Activated CD8-positive, alpha-beta memory T cell treated with anti-CD3 and anti-CD28 coated beads, Interleukin-2, amount 50 U/mL, for 1 hour (primary cell): ENCODE results near the gene ZNRF1.
"Not testable (repeated sequence)": the region's sequence is repeated elsewhere in the genome, so short reads cannot be mapped to it uniquely, and the experiment has no call there.

Source experiments
- DNase-seq: peaks from one replicate; pipeline ENCODE4 v3.0.0-alpha.2; 2020; ENCODE audit errors: extremely low read depth

ZNRF1 gene

DNA sequence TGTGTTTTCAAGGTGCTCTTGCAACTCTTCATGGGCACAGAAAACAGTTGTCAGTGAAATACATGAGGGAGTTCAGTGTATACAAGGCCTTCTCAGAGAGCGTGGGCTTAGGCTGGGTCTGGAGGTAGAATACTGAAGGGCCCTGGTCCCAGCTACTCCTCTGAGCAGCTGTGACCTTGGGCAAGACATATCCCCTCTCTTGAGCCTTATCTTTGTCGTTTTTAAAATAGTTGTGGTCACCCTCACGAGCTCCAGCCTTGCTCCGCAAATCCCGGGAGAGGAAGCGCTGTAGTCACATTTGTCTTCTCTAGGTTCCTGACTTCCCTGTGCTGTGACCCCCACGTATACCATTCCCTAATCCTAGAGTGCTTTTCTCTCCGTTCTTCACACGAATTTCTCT is 3.6 kb downstream of the ZNRF1 start:
- DNase-seq, result no peak

DNA sequence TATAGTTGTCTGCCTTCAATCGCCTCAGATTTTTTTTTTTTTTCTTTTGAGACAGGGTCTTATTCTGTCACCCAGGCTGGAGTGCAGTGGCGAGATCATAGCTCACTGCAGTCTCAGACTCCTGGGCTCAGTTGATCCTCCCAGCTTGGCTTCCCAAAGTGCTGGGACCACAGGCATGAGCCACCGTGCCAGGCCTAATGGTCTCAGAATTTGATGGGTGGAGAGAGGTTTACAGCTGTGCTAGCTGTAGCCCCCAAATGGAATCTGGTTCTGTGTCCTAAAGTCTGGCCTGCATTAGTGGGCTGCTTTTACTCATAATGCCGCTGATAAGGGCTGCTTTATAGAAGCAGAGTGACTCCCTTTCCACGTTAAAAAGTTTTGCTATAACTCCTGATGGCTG is 5.1 kb downstream of the ZNRF1 start:
- no peak for DNase-seq

DNA sequence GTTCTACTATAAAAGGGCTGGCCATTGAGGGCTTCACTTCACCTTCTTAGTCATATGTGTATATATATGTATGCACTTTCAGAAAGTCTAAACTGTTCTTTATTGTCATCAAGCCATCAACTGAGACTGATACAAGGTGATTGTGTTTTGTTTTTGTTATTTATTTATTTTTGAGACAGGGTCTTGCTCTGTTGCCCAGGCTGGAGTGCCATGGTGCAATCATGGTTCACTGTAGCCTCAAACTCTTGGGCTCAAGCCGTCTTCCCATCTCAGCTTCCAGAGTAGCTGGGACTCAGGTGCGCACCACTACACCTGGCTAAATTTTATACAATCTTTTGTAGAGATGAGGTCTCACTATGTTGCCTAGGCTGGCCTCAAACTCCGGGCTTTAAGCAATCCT is 5.6 kb downstream of the ZNRF1 start:
- no peak for DNase-seq

DNA sequence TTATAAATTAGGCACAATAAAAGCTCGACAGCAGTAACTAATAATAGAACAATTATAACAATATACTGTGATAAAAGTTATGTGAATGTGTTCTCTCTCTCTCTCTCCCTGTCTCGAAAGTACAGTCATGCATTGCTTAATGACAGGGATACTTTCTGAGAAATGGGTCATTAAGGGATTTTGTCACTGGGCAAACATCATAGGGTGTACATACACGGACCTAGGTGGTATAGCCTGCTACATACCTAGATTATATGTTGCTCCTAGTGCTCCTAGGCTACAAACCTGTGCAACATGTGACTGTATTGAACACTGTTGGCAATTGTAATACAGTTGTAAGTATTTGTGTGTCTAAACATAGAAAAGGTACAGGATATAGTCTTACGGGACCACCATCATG is 6.9 kb downstream of the ZNRF1 start:
- no peak for DNase-seq

DNA sequence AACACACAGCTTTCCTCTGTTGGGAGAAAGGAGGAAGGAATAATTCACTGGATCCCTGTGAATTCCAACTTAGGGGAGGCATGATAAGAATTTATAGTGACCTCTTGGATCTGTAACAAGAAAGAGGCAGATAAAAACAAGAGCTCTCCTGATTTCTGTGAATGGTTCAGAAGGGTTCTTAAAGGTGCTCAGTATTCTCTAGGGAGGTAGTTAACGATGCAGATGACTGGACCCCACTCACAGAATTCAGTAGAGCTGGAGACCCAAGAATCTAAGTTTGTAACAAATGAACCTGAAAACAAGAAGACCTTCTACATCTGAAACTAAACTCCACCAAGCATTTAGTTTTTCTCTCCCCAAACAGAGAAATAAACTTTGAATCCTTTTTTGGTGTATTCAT is 8.6 kb downstream of the ZNRF1 start:
- no peak for DNase-seq

DNA sequence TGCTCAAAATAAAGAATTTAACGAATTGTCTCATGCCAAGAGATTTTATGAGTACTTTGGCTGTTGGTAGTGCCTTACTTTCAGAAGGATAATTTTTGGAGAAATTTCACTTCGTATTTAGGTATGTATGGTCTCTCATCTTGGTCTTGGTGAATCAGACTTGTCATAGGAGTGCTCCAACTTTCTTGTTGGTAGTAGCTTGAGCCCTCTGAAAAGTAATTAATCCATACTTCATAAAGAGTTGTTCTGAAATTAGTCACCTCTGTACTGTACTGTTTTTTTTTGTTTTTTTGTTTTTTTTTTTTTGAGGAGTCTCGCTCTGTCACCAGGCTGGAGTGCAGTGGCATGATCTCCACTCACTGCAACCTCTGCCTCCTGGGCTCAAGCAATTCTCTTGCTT is 11.6 kb downstream of the ZNRF1 start:
- DNase-seq, result no peak

DNA sequence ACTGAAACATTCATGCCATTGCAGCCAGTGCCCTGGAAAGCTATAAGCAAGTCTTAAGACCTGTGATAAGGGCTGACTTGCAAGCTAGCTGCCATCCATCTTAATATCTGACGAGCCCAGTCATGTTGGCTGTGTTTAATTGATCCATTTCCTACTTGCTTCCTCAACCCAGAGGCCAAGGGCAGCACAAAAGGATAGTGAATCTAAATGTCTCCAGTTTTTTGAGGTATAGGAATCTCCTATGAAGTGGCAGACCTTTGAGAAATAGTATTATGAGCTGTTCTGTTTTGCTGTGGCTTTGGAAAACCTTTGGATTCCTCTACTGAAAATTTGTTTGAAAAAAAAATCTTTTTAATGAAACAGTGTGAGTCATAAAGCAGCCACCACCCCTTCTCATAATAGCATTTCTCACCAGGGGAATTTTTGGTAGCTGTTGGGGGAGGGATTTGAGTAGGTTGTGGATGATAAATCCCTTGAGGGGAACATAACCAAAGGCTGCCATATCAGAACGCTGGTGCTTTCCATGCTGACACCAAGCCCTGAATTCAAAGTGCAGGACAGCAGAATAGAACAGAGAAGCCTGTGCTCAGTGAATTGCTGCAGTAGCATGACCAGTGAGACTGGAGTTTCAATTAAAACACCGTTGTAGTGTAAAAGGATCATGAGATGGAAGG is 12.9 kb downstream of the ZNRF1 start:
- no peak for DNase-seq

DNA sequence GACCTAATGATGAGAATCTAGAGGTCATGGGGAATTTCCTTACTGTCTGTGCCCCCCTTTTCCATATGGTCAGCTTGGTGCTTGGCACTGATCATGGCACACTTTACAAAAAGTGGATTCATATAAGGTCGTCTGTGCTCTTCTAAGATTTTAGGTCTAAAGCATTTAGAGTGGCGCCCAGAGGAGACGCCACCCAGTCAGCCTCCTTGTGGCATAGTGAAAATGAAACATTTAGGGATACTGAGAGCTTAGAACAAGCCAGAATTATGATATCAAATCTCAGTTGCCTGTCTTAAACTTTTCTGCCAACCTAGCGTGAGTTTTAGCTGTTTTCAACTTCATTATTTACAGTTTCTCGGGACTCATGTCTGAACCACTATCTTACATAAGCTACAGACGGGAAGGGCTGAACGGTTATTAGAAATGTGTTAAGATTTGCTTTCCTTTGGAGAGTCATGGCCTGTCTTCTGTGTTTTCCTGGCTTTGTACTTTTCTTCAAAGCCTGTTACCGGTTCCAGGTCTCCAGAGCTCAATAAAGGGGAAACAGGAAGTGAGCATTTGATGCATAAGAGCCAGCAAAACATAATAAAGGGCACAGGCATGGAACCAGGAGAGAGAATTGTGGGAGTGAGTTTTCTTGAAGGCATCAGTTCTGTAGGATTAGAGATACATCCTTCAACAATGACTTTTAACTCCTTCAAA is 13.7 kb downstream of the ZNRF1 start:
- DNase-seq, result no peak

DNA sequence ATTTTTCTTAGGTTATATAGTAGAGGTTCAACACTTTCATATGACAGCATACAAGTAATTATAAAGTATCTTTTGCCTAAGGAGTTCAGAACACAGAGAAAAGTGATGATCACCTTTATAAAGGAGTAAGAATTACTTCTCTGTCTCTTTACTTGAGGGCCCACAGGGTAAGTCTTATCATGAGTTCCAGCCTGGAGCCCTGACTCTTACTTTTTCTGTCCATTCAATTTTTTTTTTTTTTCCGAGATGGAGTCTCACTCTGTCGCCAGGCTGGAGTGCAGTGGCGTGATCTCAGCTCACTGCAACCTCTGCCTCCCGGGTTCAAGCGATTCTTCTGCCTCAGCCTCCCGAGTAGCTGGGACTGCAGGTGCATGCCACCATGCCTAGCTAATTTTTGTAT is 14.3 kb downstream of the ZNRF1 start:
- DNase-seq, result not testable (repeated sequence)

DNA sequence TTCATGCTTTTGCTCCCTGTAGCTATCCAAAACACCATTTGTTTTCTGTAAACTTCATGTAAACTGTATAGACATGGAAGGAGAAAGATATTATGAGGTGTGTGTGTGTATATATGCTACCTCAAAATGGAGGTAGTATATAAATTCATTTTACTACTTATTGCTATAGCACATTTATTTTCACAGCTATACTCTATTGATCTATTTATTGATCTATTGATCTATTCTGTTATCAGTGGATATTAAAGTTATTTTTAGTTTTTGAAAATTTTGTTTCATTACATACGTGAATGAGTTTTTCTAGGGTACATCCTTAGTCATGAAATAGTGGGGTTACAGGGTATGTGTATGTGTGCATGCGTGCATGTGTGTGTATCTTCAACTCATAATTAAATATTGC is 15.5 kb downstream of the ZNRF1 start:
- DNase-seq, result no peak

DNA sequence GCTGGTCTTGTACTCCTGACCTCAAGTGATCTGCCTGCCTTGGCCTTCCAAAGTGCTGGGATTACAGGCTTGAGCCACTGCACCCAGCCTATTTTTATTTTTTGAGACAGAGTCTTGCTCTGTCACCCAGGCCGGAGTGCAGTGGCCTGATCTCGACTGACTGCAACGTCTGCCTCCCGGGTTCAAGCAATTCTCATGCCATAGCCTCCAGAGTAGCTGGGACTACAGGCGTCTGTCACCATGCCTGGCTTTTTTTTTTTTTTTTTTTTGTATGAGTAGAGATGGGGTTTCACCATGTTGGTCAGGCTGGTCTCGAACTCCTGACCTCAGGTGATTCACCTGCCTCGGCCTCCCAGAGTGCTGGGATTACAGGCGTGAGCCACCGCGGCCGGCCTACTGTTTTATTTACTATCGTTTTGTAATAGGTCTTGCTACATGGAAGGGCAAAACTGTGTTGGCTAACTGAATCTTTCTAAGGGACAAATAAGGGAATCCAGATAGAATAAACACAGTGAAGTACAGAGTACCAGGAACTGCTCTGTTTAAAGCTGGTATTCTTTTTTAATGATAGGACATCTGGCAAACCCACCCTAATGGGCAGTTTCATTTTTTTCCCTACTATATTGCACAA is 17.7 kb downstream of the ZNRF1 start:
- DNase-seq, result not testable (repeated sequence)

DNA sequence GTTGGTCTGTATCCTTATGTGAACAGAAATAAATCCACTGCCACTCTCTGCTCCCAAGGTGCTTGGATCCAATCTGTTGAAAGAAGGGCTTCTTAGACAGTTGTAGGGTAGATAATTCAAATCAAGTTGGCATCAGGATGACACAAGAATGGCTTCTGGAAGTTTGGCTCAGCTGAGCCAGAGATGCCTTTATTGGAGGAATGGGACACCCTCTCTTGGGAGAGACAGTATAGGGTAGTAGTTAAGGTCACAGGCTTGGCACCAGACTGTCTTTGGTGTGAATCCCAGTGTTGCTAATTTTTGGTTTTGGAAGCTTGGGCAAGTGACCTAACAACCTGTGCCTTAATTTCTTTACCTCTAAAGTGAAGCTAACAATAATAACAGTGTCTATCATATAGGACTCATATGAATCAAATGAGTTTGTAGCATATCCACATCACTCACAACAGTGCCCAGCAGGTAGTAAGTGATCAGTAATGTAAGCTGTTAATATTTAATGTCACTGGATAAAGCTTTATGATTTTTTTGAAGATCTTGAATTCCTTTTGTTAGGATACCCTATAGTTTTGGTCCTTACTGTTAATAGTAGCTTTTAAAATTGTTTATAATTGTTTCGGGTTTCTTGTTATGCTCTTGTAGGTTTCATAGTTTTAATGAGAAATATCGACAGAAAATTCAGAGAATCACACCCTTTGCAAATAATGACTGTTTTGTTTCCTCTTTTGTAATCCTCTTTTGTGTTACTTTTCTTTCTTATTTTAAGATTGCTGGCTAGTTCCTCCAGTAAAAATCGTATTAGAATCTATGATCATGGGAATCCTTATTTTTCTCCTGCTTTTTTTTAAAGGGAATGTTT is 19.1 kb downstream of the ZNRF1 start:
- DNase-seq, result no peak

DNA sequence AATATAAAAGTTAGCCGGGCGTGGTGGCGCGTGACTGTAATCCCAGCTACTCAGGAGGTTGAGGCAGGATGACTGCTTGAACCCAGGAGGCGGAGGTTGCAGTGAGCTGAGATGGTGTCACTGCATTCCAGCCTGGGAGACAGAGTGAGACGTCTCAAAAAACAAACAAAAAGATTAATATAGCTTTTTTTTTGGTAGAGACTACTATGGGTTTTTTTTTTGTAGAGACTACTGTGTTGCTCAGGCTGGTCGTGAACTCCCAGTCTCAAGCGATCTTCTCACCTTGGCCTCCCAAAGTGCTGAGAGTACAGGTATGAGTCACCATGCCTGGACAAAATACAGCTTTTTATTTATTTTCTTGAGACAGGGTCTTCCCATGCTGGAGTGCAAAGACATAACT is 20.2 kb downstream of the ZNRF1 start:
- no peak for DNase-seq

DNA sequence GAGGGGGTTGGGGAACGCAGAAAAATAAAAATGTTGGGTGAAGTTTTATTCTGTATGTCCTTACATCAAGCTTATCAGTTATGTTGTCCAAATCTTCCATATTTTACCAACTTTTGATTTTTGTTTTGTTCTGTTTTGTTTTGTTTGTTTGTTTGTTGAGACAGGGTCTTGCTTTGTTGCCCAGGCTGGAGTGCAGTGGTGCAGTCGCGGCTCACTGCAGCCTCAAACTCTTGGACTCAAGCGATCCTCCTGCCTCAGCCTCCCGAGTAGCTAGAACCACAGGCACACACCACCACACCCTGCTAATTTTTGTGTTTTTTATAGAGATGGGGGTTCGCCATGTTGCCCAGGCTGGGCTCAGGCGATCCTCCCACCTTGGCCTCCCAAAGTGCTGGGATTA is 20.8 kb downstream of the ZNRF1 start:
- no peak for DNase-seq

DNA sequence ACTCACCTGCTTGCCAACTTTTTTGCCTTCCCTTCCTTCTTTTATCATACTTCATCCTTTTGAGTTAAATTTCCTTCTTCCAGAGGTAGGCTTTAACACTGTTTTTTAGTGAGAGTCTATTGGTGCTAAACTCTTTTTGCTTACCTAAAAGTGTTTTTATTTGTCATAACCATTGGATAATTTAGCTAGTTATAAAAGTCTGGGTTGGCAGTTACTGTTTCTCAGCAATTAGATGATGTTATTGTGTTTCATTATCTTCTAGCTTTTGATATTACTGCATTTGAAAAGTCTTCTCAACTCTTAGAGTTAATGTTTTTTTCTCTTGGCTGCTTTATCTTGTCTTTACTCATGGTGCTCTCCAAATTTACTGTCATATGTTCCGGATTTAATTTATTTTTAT is 22.6 kb downstream of the ZNRF1 start:
- no peak for DNase-seq

DNA sequence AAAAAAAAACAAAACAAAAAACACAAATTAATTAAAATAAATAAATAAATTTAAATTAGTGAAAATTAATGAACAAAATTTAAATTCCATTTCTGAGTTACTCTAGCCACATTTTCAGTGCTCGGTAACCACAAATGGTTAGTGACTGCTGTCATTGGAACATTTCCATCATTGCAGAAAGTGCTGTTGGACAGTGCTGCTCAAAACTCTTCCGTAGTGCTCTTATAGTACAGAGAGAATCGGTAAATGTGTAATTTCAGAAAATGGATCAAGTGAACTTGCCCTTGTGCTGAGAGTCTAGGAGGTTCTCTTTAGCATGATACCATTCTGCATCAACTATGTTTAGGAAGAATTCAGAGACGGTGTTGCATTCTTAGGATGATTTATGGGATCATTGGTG is 23.7 kb downstream of the ZNRF1 start:
- DNase-seq, result no peak

DNA sequence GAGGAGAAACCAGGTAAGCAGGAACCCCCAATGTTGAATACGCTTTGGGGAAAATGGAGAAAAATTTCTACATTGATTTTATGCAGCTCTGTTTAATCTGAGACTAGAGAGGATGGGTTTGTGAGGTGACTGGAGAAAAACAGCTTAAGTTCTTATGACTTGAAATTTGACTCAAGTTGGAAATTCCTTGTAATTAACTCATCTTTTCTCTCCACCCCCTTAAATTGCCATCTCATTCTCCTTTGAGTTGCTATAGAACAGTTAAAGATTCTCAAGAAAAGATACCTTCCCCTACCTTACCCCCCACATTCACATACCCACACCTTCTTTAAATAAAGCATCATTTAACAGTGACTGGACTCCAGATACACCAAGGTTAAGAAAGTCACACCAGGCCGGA is 24.2 kb downstream of the ZNRF1 start:
- DNase-seq, result no peak

DNA sequence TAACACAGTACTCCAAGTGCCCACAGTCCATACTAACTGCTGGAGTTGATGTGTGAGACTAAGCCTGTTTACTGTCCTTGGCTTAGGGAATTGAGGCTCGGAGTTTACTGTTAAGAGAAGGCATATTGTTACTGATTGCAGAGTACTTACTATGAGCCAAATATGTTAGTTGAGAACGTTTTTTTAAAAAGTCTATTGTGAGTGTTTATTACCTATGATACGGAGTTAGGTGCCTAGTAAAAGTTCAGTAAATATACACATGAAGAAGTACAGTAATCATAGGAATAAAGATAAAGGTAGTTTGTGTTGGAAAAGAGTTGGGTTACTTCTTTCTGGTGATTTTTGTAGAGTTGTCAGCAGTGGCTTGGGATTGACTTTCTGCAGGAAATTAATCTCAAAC is 25.4 kb downstream of the ZNRF1 start:
- no peak for DNase-seq

DNA sequence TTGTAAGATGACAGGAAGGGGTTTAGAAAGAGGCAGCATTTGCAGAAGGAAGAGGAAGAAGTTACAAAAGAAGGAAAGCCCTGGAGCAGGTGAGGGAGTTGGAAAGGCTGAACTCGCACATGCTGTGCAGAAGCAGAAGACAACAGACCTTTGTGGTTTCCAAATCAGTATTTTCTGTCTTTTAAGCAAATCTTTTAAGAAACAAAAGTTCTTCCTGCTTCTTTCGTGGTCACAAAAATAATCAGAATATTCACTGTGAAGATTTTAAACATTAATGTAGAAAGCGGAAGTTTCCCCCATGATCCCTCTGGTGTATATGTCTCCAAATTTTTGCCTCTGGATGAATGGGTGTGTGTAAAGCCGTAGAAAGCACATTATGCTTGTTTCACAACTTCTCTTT is 25.8 kb downstream of the ZNRF1 start:
- DNase-seq, result no peak

DNA sequence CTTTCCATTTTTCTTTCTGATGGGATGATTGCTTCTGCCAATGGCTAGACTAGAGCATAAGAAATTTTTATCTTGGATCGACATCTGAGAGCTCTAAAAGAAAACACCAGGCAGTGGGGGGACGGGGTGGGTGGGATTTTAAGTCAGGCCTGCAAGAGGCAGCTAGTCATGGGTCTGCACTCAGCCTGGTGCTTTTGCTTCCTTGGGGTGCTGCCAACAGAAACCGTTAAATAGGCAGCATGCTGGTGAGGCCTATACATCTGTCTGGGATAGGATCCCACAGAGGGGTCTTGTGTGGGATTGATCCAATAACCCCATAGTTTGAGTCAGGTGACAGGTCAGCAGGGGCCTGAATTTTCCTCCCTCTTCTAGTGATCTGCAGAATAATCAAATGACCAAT is 26.9 kb downstream of the ZNRF1 start:
- DNase-seq, result no peak

DNA sequence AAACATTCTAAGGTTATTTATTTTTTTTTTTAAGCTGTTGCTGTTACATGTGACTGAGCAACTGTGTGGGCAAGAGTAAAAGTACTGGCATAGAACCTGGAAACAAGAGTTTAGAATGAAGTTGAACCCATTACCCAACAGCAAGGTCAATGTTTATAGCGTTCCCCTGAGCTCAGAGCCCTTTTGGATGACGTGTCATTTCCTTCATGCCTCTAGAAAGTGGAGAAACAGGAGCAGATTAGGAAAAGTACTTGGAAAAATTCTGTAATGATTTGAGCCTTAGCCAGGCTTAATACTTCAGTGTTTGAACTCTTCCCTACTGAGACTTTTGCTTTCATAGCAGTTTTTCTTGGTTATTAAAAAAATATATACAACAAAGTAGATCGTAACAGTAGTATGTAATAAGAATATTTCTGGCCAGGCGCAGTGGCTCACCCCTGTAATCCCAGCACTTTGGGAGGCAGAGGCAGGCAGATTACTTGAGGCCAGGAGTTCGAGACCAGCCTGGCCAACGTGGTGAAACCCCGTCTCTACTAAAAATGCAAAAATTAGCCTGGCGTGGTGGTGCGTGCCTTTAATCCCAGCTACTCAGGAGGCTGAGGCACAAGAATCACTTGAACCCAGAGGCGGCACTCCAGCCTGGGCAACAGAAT is 27.5 kb downstream of the ZNRF1 start:
- DNase-seq, result not testable (repeated sequence)

DNA sequence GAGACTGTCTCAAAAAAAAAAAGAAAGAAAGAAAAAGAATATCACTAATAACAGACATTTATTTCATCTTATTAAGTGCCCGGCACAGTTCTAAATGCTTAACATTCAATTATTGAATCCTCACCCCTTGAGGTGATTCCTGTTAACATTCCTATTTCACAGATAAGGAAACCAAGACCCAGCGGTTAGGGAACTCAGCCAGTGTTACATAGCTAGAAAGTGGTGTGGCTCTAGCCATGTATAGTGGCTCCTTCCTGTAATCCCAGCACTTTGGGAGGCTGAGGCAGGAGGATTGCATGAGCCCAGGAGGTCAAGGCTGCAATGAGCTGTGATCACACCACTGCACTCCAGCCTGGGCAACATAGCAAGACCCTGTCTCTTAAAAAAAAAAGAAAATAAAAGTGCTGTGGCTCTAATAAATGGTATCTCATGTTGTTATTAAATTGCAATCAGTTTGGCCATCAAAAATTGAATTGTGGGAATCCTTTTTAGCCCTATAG is 28.1 kb downstream of the ZNRF1 start:
- DNase-seq, result no peak
